GM18498 (cell line): Measurements from ENCODE around the gene GSDMA.

Source experiments
- ATAC-seq: cut with Tn5 transposase; IDR thresholded peaks from one replicate; pipeline ENCODE4 v1.9.1; 2021; ENCODE audit warnings: mild to moderate bottlenecking, moderate library complexity; ENCODE audit not compliant: unreplicated experiment

GSDMA gene

GRCh38 chr17:39962642-39963220 is at the start of gene GSDMA:
GSDMA (plus strand) TSS chr17:39963004; CDS start chr17:39965688, 2,684 bp downstream.
- no peak for ATAC-seq

- no peak for ATAC-seq
Measured at GRCh38 chr17:39913989-39914388, 48.8 kb upstream of the GSDMA start.

- ATAC-seq: no peak
Measured at GRCh38 chr17:39915559-39915958, 47.2 kb upstream of the GSDMA start.

GRCh38 chr17:39916918-39917317 is 45.9 kb upstream of the GSDMA start:
- no peak for ATAC-seq

GRCh38 chr17:39919087-39919683 is 43.6 kb upstream of the GSDMA start:
- ATAC-seq: no peak

- no peak for ATAC-seq
Measured at GRCh38 chr17:39920218-39921210, 42.3 kb upstream of the GSDMA start.

- no peak for ATAC-seq
Measured at GRCh38 chr17:39921323-39921722, 41.5 kb upstream of the GSDMA start.

GRCh38 chr17:39922006-39922405 is 40.8 kb upstream of the GSDMA start:
- no peak for ATAC-seq

GRCh38 chr17:39923230-39923629 is 39.6 kb upstream of the GSDMA start:
- ATAC-seq: no peak

- ATAC-seq: no peak
Measured at GRCh38 chr17:39923836-39924690, 38.7 kb upstream of the GSDMA start.

- no peak for ATAC-seq
Measured at GRCh38 chr17:39924691-39925055, 38.1 kb upstream of the GSDMA start.

GRCh38 chr17:39925282-39926134 is 37.3 kb upstream of the GSDMA start:
- no peak for ATAC-seq

GRCh38 chr17:39926135-39926587 is 36.6 kb upstream of the GSDMA start:
- no peak for ATAC-seq

GRCh38 chr17:39926588-39927100 is 36.2 kb upstream of the GSDMA start:
- peak; percentile 33 for ATAC-seq

GRCh38 chr17:39927101-39927928 is 35.5 kb upstream of the GSDMA start, which contains the start of the genes LRRC3C and ORMDL3:
LRRC3C (plus strand) TSS chr17:39927732; CDS start chr17:39941524, 13,792 bp downstream.
ORMDL3 (minus strand) TSS chr17:39927601; CDS start chr17:39924203, 3,398 bp downstream.
- peak; percentile 79 for ATAC-seq

- ATAC-seq: peak; percentile 5
Measured at GRCh38 chr17:39927929-39928857, 34.6 kb upstream of the GSDMA start.

GRCh38 chr17:39928858-39929645 is 33.8 kb upstream of the GSDMA start:
- ATAC-seq: no peak
